ENCODE measurements around the gene RAB28.

The RAB28 gene

DNA sequence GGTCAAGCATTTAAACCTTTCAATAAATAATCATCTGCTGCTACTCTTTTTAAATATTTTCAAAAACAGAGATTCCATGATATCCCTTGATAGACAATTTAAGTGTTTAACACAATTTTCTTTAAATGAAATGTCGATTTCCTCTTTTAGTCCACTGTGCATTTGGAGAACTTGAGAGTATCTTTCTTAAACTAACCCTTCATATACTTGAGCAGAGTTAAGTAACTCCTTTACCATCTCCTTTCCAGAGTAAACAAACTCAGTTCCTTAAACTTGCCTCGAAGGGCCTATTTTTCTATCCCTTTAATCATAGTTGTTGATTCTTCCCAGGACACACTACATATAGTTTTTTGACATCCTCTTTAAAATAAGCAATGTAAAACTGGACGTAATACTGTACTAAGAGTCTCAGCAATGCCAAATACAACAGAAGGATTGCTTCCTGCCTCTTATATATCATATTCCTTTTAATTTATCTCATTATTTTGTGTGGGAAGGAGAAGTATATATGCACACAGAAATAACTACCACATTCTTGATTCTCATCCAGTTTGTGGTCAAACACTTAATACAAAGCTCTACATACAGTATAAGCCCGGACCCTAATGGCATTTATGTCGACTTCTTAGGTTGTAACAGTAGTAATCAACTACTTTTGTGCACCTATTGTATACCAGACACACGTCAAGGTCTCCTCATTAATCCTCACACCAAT, 22.8 kb downstream of the RAB28 start:
- no peak for TF ChIP-seq EZH2 (optimal IDR thresholded peaks at IDR 0.05; ENCODE audit: low read depth, low read length)
- TF ChIP-seq, protein P1, sequence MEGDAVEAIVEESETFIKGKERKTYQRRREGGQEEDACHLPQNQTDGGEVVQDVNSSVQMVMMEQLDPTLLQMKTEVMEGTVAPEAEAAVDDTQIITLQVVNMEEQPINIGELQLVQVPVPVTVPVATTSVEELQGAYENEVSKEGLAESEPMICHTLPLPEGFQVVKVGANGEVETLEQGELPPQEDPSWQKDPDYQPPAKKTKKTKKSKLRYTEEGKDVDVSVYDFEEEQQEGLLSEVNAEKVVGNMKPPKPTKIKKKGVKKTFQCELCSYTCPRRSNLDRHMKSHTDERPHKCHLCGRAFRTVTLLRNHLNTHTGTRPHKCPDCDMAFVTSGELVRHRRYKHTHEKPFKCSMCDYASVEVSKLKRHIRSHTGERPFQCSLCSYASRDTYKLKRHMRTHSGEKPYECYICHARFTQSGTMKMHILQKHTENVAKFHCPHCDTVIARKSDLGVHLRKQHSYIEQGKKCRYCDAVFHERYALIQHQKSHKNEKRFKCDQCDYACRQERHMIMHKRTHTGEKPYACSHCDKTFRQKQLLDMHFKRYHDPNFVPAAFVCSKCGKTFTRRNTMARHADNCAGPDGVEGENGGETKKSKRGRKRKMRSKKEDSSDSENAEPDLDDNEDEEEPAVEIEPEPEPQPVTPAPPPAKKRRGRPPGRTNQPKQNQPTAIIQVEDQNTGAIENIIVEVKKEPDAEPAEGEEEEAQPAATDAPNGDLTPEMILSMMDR (IDR thresholded peaks at IDR 0.05; ENCODE audit: low read length) = no peak
- DNase-seq = no peak
- Histone ChIP-seq H4K20me1 (ENCODE audit: insufficient read depth, low read length) (no peaks in the 10 kb centered on the region), H2AFZ (ENCODE audit: low read length) (no peak overlapping the region), H3K9ac (ENCODE audit: low read length) (no peak overlapping the region), H3K9me2 (replicated peaks; ENCODE audit: insufficient read depth, low read length) (no peaks in the 10 kb centered on the region), H3K4me2 (ENCODE audit: low read depth, low read length) (no peak overlapping the region), H3K27me3 (replicated peaks; ENCODE audit: insufficient read depth, low read length) (no peaks in the 10 kb centered on the region), H3K36me3 (replicated peaks; ENCODE audit: insufficient read depth, low read length) (peaks cover 6% of the 10 kb centered on the region; the same call in 1 of the 2 replicates), H3F3A (ENCODE audit: insufficient read depth, low read length) (no peaks in the 10 kb centered on the region), H3K79me2 (ENCODE audit: low read length) (peaks cover 43% of the 10 kb centered on the region), H3K27ac (ENCODE audit: low read length) (no peak overlapping the region), H3K4me1 (ENCODE audit: low read length) (no peaks in the 10 kb centered on the region), H3K4me3 (ENCODE audit: low read length) (no peak overlapping the region), H3K9me3 (replicated peaks; ENCODE audit: insufficient read depth, low read length) (no peaks in the 10 kb centered on the region)

DNA sequence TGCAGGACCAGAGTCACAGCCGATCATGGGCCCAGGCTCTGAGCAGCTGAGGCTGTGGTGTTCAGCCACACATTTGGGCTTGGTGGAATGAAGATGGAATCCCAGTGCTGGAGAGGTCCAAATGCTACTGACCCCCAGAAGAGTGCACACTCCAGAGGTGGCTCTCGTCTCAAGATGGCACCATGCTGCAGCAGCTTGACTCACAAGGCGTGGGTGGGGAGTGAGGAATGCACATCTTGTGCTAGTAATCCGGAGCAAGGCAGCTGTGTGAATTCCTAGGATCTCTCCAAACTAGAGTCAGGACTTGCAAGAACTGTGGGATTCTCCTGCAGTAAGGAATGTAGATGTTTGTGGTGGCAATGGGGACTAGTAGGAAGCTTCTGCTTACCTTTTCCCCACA, 28.7 kb downstream of the RAB28 start:
- no peak overlapping the region for H3K9ac ChIP-seq (ENCODE audit: low read length)
- no peaks in the 10 kb centered on the region for H4K20me1 ChIP-seq (ENCODE audit: insufficient read depth, low read length)
- no peaks in the 10 kb centered on the region for H3K27me3 ChIP-seq (replicated peaks; ENCODE audit: insufficient read depth, low read length)
- H3K9me2 ChIP-seq (replicated peaks; ENCODE audit: insufficient read depth, low read length) = no peaks in the 10 kb centered on the region
- TF ChIP-seq EZH2phosphoT487 (IDR thresholded peaks at IDR 0.05; ENCODE audit: low read length) (no peak), EZH2 (optimal IDR thresholded peaks at IDR 0.05; ENCODE audit: low read depth, low read length) (no peak)
- TF ChIP-seq, protein P1 (IDR thresholded peaks at IDR 0.05; ENCODE audit: low read length) = no peak
- peaks cover 17% of the 10 kb centered on the region for H3K36me3 ChIP-seq (replicated peaks; ENCODE audit: insufficient read depth, low read length)
- H3F3A ChIP-seq (ENCODE audit: insufficient read depth, low read length) = peaks cover 6% of the 10 kb centered on the region; the same call in 1 of the 2 replicates
- no peak overlapping the region for H2AFZ ChIP-seq (ENCODE audit: low read length)
- 0 out of 2 replicates have a peak, but pooled peaks cover 8% of the 10 kb centered on the region for H3K79me2 ChIP-seq (ENCODE audit: low read length)
- H3K4me3 ChIP-seq (ENCODE audit: low read length) = no peak overlapping the region
- no peak overlapping the region for H3K27ac ChIP-seq (ENCODE audit: low read length)
- no peak for DNase-seq
- H3K9me3 ChIP-seq (replicated peaks; ENCODE audit: insufficient read depth, low read length) = no peaks in the 10 kb centered on the region
- peaks cover 6% of the 10 kb centered on the region; the same call in 1 of the 2 replicates for H3K4me1 ChIP-seq (ENCODE audit: low read length)
- no peak overlapping the region for H3K4me2 ChIP-seq (ENCODE audit: low read depth, low read length)

DNA sequence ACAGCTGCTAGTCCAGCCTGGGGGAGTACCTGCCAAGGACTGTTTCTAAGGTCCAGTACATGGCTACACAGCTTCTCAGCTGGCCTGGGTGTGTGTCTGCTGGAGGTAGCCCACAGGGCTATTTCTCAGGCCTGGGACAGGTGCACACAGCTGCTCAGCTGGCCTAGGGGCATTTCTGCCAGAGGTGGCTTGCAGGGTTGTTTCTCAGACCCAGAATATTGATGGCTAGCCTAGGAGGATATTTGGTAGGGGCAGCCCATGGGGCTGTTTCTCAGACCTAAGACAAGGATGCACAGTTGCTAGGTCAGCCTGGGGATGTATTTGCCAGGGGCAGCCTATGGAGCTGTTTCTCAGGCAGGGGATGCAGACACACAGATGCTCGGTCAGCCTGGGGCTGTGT, 29.4 kb downstream of the RAB28 start:
- Histone ChIP-seq H2AFZ (ENCODE audit: low read length) (no peak overlapping the region), H3K9ac (ENCODE audit: low read length) (no peak overlapping the region), H3F3A (ENCODE audit: insufficient read depth, low read length) (peaks cover 6% of the 10 kb centered on the region; the same call in 1 of the 2 replicates)

More for the DNA sequence above, 29.4 kb downstream of the RAB28 start:
- H3K36me3 ChIP-seq (replicated peaks; ENCODE audit: insufficient read depth, low read length) = peaks cover 14% of the 10 kb centered on the region
- DNase-seq = no peak
- H3K9me3 ChIP-seq (replicated peaks; ENCODE audit: insufficient read depth, low read length) = no peaks in the 10 kb centered on the region
- no peaks in the 10 kb centered on the region for H3K27me3 ChIP-seq (replicated peaks; ENCODE audit: insufficient read depth, low read length)
- no peaks in the 10 kb centered on the region for H3K9me2 ChIP-seq (replicated peaks; ENCODE audit: insufficient read depth, low read length)
- H3K4me2 ChIP-seq (ENCODE audit: low read depth, low read length) = no peak overlapping the region
- no peaks in the 10 kb centered on the region for H4K20me1 ChIP-seq (ENCODE audit: insufficient read depth, low read length)
- 0 out of 2 replicates have a peak, but pooled peaks cover 8% of the 10 kb centered on the region for H3K79me2 ChIP-seq (ENCODE audit: low read length)
- H3K4me3 ChIP-seq (ENCODE audit: low read length) = no peak overlapping the region
- H3K4me1 ChIP-seq (ENCODE audit: low read length) = peaks cover 6% of the 10 kb centered on the region; the same call in 1 of the 2 replicates
- TF ChIP-seq EZH2phosphoT487 (IDR thresholded peaks at IDR 0.05; ENCODE audit: low read length) = no peak
- H3K27ac ChIP-seq (ENCODE audit: low read length) = no peak overlapping the region

All from MM.1S (cell line).